GM19463 (cell line): ENCODE data around the gene IQSEC1.

ENCODE experiments used
- ATAC-seq: cut with Tn5 transposase; IDR thresholded peaks from one replicate; pipeline ENCODE4 v1.9.1; 2021; ENCODE audit warnings: mild to moderate bottlenecking, moderate library complexity; ENCODE audit not compliant: unreplicated experiment

IQSEC1 gene

GRCh38 chr3:13073326-13074005 is at the start of gene IQSEC1:
Gene IQSEC1, minus strand, starts transcription at chr3:13073429. Its CDS starts 415 bp downstream, at chr3:13073014.
- peak; percentile 66 for ATAC-seq

GRCh38 chr3:13122081-13123012 is 49.1 kb upstream of the IQSEC1 start:
- ATAC-seq: no peak

- no peak for ATAC-seq
Measured at GRCh38 chr3:13121553-13122001, 48.3 kb upstream of the IQSEC1 start.

- ATAC-seq: no peak
Measured at GRCh38 chr3:13120928-13121552, 47.8 kb upstream of the IQSEC1 start.

GRCh38 chr3:13120289-13120927 is 47.2 kb upstream of the IQSEC1 start:
- ATAC-seq: no peak

- ATAC-seq: no peak
Measured at GRCh38 chr3:13119471-13120220, 46.4 kb upstream of the IQSEC1 start.

- no peak for ATAC-seq
Measured at GRCh38 chr3:13116426-13116825, 43.2 kb upstream of the IQSEC1 start.

GRCh38 chr3:13115991-13116390 is 42.8 kb upstream of the IQSEC1 start:
- no peak for ATAC-seq

- no peak for ATAC-seq
Measured at GRCh38 chr3:13115576-13115910, 42.3 kb upstream of the IQSEC1 start.

GRCh38 chr3:13114811-13115575 is 41.8 kb upstream of the IQSEC1 start:
- ATAC-seq: no peak

GRCh38 chr3:13113346-13114330 is 40.4 kb upstream of the IQSEC1 start:
- ATAC-seq: no peak

- ATAC-seq: no peak
Measured at GRCh38 chr3:13112521-13113345, 39.5 kb upstream of the IQSEC1 start.

- ATAC-seq: no peak
Measured at GRCh38 chr3:13111873-13112520, 38.8 kb upstream of the IQSEC1 start.

- peak; percentile 22 for ATAC-seq
Measured at GRCh38 chr3:13111173-13111872, 38.1 kb upstream of the IQSEC1 start.

GRCh38 chr3:13110678-13111116 is 37.5 kb upstream of the IQSEC1 start:
- ATAC-seq: peak; percentile 90

GRCh38 chr3:13109516-13109915 is 36.3 kb upstream of the IQSEC1 start:
- no peak for ATAC-seq
